GM21619 (cell line): Measurements from ENCODE around the gene LIMS1.
"Not testable (repeated sequence)": the region's sequence is repeated elsewhere in the genome, so short reads cannot be mapped to it uniquely, and the experiment has no call there.

Experiments
- ATAC-seq: cut with Tn5 transposase; IDR thresholded peaks from one replicate; pipeline ENCODE4 v1.9.1; 2021; ENCODE audit not compliant: unreplicated experiment

The LIMS1 gene

GRCh38 chr2:108585436-108585835, 51.2 kb downstream of the LIMS1 start:
- ATAC-seq = no peak

- ATAC-seq = no peak
Measured at GRCh38 chr2:108586116-108586515, 51.8 kb downstream of the LIMS1 start.

GRCh38 chr2:108586631-108587030, 52.4 kb downstream of the LIMS1 start:
- no peak for ATAC-seq

- no peak for ATAC-seq
Measured at GRCh38 chr2:108587621-108588020, 53.4 kb downstream of the LIMS1 start.

GRCh38 chr2:108588070-108588668, 53.9 kb downstream of the LIMS1 start:
- ATAC-seq = no peak

GRCh38 chr2:108589372-108589771, 55.1 kb downstream of the LIMS1 start:
- no peak for ATAC-seq

GRCh38 chr2:108589781-108590180, 55.5 kb downstream of the LIMS1 start:
- ATAC-seq = no peak

GRCh38 chr2:108591163-108591562, 56.9 kb downstream of the LIMS1 start:
- peak; percentile 40 for ATAC-seq

- peak; percentile 2 for ATAC-seq
Measured at GRCh38 chr2:108593547-108594098, 59.4 kb downstream of the LIMS1 start.

GRCh38 chr2:108594132-108594981, 60.1 kb downstream of the LIMS1 start:
- peak; percentile 88 for ATAC-seq

- ATAC-seq = no peak
Measured at GRCh38 chr2:108594982-108595464, 60.8 kb downstream of the LIMS1 start.

- ATAC-seq = not testable (repeated sequence)
Measured at GRCh38 chr2:108595771-108596170, 61.5 kb downstream of the LIMS1 start.

GRCh38 chr2:108597105-108597744, 63.0 kb downstream of the LIMS1 start:
- not testable (repeated sequence) for ATAC-seq

GRCh38 chr2:108601199-108601598, 66.9 kb downstream of the LIMS1 start:
- ATAC-seq = not testable (repeated sequence)

GRCh38 chr2:108602422-108602821, 68.2 kb downstream of the LIMS1 start:
- no peak for ATAC-seq

- no peak for ATAC-seq
Measured at GRCh38 chr2:108604196-108604595, 69.9 kb downstream of the LIMS1 start.

GRCh38 chr2:108605947-108606346, 71.7 kb downstream of the LIMS1 start:
- peak; percentile 49 for ATAC-seq

- no peak for ATAC-seq
Measured at GRCh38 chr2:108607706-108608301, 73.5 kb downstream of the LIMS1 start.

GRCh38 chr2:108611021-108611420, 76.8 kb downstream of the LIMS1 start:
- ATAC-seq = no peak

- ATAC-seq = peak; percentile 63
Measured at GRCh38 chr2:108612153-108612513, 77.9 kb downstream of the LIMS1 start.

- ATAC-seq = peak; percentile 80
Measured at GRCh38 chr2:108612514-108613183, 78.4 kb downstream of the LIMS1 start.
